Calu3 (cell line): ENCODE results near the gene DEFB119. TPM values are rescaled to one million over a fixed set of nuclear protein-coding genes. Genes with fewer than 3 reads are reported as not detected.

Source experiments
- BruUV-seq: library from RNA; stranded (reverse); fragments of 400-500 nt; replicated peaks from 2 replicates; lab custom pipeline; 2021; lab: Mats Ljungman, UMichigan
- CTCF ChIA-PET: fragments of 300-600 bp; sonication (Branson Sonifier 250); formaldehyde crosslinking; loops from one replicate; lab custom pipeline; 2022; ENCODE audit warnings: antibody characterized with exemption; lab: Charles Lee
- DNase-seq: peaks from one replicate; pipeline ENCODE4 v3.0.0; 2022
- H3K27ac Mint-ChIP-seq: one replicate; pipeline ENCODE4 v1.8.0; 2022; ENCODE audit warnings: mixed read lengths; ENCODE audit not compliant: unreplicated experiment
- H3K27me3 Mint-ChIP-seq: one replicate; pipeline ENCODE4 v1.8.0; 2022; ENCODE audit warnings: mixed read lengths; ENCODE audit not compliant: unreplicated experiment
- H3K36me3 Mint-ChIP-seq: one replicate; pipeline ENCODE4 v1.8.0; 2022; ENCODE audit warnings: mild to moderate bottlenecking, moderate library complexity, mixed read lengths; ENCODE audit not compliant: insufficient read depth, unreplicated experiment
- H3K4me1 Mint-ChIP-seq: one replicate; pipeline ENCODE4 v1.8.0; 2022; ENCODE audit warnings: mild to moderate bottlenecking, low read depth, mixed read lengths; ENCODE audit not compliant: unreplicated experiment
- H3K4me3 Mint-ChIP-seq: one replicate; pipeline ENCODE4 v1.8.0; 2022; ENCODE audit warnings: mild to moderate bottlenecking, low read depth, moderate library complexity, mixed read lengths; ENCODE audit not compliant: unreplicated experiment
- H3K9me3 Mint-ChIP-seq: one replicate; pipeline ENCODE4 v1.8.0; 2022; ENCODE audit warnings: low read depth, mixed read lengths; ENCODE audit not compliant: unreplicated experiment
- intact Hi-C: fragments of 100-400 bp; cut with micrococcal nuclease; formaldehyde crosslinking; loops from one replicate; pipeline ENCODE4 v1.10.0; 2022; ENCODE audit not compliant: unreplicated experiment
- total RNA-seq: library from RNA; stranded (reverse); gene quantifications from 2 replicates; pipeline ENCODE4 v1.2.3, GENCODE V29; 2022
- TF ChIP-seq, protein P1 (sequence below): fragments of 200-600 bp; IDR thresholded peaks from one replicate; pipeline ENCODE4 v1.8.0; 2022; ENCODE audit warnings: antibody characterized with exemption; ENCODE audit not compliant: unreplicated experiment

The DEFB119 gene
- total RNA-seq, 1 experiment from 2014 or later = not detected

GRCh38 chr20:31341470-31341869 is 48.9 kb downstream of the DEFB119 start:
- H3K4me3 Mint-ChIP-seq = no peak overlapping the region
- H3K27ac Mint-ChIP-seq = no peak overlapping the region
- no peaks in the 10 kb centered on the region for H3K36me3 Mint-ChIP-seq
- no peaks in the 10 kb centered on the region for H3K4me1 Mint-ChIP-seq
- no TSS peak for BruUV-seq
- TF ChIP-seq, protein P1, sequence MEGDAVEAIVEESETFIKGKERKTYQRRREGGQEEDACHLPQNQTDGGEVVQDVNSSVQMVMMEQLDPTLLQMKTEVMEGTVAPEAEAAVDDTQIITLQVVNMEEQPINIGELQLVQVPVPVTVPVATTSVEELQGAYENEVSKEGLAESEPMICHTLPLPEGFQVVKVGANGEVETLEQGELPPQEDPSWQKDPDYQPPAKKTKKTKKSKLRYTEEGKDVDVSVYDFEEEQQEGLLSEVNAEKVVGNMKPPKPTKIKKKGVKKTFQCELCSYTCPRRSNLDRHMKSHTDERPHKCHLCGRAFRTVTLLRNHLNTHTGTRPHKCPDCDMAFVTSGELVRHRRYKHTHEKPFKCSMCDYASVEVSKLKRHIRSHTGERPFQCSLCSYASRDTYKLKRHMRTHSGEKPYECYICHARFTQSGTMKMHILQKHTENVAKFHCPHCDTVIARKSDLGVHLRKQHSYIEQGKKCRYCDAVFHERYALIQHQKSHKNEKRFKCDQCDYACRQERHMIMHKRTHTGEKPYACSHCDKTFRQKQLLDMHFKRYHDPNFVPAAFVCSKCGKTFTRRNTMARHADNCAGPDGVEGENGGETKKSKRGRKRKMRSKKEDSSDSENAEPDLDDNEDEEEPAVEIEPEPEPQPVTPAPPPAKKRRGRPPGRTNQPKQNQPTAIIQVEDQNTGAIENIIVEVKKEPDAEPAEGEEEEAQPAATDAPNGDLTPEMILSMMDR = no peak
- H3K27me3 Mint-ChIP-seq = peaks cover 31% of the 10 kb centered on the region
- DNase-seq = no peak
- intact Hi-C loops = no loop called here
- no peaks in the 10 kb centered on the region for H3K9me3 Mint-ChIP-seq
- CTCF ChIA-PET = no interaction called here

DNA sequence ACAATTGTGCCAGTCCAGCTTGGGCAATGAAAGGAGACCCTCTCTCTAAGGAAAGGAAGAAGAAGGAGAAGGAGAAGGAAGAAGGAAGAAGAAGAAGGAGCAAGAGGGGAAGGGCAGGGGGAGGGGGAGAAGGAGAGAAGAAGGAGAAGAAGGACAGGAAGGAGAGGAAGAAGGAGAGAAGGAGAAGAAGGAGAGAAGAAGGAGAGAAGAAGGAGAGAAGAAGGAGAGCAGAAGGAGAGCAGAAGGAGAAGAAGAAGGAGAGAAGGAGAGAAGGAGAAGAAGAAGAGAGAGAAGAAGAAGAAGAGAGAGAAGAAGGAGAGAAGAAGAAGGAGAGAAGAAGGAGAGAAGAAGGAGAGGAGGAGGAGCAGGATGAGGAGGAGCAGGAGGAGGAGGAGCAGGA is 59.5 kb downstream of the DEFB119 start:
- DNase-seq = no peak
- TF ChIP-seq, protein P1 = no peak
- intact Hi-C loops = no loop called here
- H3K27ac Mint-ChIP-seq = no peak overlapping the region
- H3K4me1 Mint-ChIP-seq = no peaks in the 10 kb centered on the region
- no peaks in the 10 kb centered on the region for H3K36me3 Mint-ChIP-seq
- H3K27me3 Mint-ChIP-seq = peaks cover 12% of the 10 kb centered on the region
- peaks cover 3% of the 10 kb centered on the region for H3K9me3 Mint-ChIP-seq
- CTCF ChIA-PET = no interaction called here
- H3K4me3 Mint-ChIP-seq = no peak overlapping the region
- no TSS peak for BruUV-seq

Other genes with a start within 250 kb of the DEFB119 start
- not detected in 2 replicates for gene DEFB115, start 132.9 kb downstream of the DEFB119 start, total RNA-seq
- gene DEFB116, start 82.0 kb downstream of the DEFB119 start, total RNA-seq = not detected in 2 replicates
- gene DEFB118, start 22.0 kb downstream of the DEFB119 start, total RNA-seq = not detected in 2 replicates
- gene DEFB121, start 15.6 kb upstream of the DEFB119 start, total RNA-seq = not detected in 2 replicates
- not detected in 2 replicates for gene DEFB123, start 50.0 kb upstream of the DEFB119 start, total RNA-seq
- not detected in 2 replicates for gene DEFB124, start 84.5 kb upstream of the DEFB119 start, total RNA-seq
- gene REM1, start 84.7 kb upstream of the DEFB119 start, total RNA-seq = not detected in 2 replicates
- 342 and 378 TPM in 2 replicates for gene HM13, start 123.9 kb upstream of the DEFB119 start, total RNA-seq
- gene ID1, start 214.7 kb upstream of the DEFB119 start, total RNA-seq = 347 and 431 TPM in 2 replicates
- not detected in 2 replicates for gene COX4I2, start 247.3 kb upstream of the DEFB119 start, total RNA-seq